HL-60/S4 treated with phorbol 12-myristate 13-acetate at 8.2 ng/mL for 4 days and 3 days (cell line): ENCODE measurements around the gene CCDC88C.

Experiments used
- in situ Hi-C: fragments of 300-500 bp; cut with MboI; formaldehyde crosslinking; loops from 2 replicates; pipeline ENCODE4 v1.15.0; 2022; ENCODE audit warnings: low sequenced_read_pairs

Gene CCDC88C

DNA sequence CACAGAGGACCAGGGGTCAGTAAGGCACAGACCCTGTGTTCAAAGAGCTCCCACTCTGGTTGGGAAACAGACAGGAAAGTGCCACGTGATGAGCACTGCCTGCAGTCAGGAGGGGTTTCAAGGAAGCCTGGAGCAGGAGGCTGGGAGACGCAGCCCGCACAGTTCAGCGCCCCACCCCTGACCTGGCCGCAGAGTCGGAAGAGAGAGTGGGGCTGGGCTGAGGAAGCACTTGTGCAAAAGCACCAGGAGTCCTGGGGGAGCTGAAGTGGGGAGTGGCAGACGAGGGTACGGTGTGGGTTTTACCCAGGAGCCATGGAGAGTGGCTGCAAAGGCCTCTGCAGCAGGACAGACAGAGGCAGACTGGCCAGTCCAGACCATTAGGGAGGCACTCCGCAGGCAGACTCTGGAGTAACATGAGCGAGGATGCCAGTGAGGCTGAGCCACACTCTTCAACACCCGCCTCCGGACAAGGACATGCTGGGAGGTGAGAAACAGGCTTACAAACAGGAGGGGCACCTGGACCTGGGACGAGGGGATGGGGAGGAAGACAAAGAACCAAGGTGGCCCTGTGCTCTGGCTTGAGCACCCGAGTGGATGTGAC is 87.4 kb downstream of the CCDC88C start:
- in situ Hi-C loops: no loop called here

DNA sequence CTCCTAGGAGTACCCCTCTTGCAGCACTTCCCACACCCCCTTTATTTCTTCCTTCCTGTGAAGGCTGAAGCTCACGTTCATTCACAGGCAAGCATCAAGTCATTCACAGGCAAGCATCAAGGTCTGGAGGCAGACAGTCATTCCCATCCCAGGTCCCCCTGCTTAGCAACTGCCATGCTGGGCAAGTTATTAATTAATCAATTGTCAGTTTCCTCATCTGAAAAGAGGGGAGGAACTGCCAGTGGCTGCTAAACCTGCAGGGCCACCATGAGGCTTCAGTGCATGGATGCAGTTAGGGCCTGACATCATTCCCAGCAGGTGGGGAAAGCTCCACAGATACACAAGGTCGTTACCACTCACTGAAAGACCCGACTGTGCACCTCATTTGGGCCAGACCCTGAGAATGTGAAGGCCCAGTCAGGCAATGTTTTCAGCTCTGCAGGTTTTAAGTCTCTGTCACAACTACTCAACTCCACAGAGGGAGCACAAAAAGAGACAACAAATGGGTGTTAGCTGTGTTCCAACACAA is 88.1 kb downstream of the CCDC88C start:
- in situ Hi-C loops: no loop called here

GRCh38 chr14:91328313-91329050 is 89.1 kb downstream of the CCDC88C start:
- in situ Hi-C loops: no loop called here

- in situ Hi-C loops: no loop called here
Observed at GRCh38 chr14:91327661-91328312, 89.8 kb downstream of the CCDC88C start.

GRCh38 chr14:91327250-91327595 is 90.4 kb downstream of the CCDC88C start:
- in situ Hi-C loops: no loop called here

DNA sequence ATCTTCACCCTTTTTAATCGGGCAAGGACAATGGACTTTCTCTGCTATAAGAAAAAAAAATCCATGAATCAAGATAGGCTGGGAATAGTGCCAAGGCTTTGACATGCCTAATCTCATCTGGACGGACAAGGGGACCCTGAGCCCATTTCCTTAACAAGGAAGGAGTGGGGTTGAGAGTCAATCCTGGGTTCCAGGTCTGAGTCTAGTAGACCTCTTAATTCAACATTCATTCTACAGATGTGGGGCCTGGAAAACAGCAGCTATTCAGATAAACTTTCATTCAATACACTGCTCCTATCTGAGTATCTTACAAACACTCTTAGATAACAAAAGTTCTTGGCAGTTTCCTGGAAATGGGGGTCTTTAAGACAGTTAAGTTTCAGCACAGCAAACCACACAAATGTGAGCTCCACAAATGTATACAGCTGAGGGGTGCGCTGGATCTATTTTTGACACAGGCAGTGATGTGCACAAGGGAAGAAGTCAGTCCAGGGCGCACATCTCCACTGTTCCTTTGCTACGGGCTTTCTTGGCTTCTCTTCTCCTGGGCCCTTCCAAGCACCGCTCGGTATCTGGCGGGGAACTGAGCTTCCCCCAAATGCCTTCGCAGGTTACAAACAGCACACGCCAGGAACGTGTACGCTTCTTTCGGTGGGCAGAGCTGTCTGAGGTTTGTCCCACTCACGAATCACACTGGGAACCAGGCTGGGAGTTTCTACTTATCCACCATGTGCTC is 90.9 kb downstream of the CCDC88C start:
- in situ Hi-C loops: no loop called here

GRCh38 chr14:91324606-91325575 is 92.7 kb downstream of the CCDC88C start:
- in situ Hi-C loops: no loop called here

DNA sequence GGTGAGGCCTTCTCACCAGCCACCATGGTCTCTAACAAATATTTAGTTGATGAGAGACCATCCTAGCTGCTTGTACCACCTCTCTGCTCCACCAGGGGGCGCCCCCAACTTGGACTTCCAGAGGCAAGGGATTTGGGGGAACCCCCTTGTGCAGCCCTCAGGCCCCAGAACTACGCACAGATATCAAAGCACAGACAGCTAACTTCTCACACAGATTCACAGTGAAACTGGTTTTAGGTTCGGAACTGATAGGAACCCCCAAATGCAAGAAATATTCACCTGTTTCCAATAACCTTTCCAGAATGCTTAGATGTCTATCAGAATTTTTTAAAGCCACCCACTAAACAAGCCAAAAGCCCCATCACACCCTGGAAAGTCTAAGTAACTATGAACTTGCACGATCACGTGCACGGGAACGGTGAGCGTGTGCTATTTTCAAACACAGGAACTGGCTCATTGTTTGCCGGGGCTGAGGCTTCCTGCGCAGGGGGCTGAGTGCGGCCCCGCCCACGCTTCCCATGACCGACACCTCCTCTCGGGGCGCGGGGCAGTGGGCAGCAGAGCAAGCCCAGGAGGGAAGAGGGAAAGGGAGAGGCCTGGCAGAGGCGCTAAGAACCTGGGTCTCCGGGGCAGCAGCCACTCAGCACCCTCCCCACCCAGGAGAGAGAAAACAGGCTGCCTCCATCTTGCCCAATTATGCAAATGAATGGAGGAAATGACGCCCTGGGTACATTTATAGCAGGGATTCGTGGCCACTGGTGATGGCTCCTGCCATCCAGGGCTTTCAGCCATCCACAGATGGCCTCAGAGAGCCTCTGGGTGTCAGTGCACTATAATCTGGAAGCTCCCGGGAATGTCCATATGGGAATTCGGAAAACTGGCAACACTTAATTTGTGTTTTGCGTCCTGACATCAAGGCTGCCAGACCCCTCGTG is 93.7 kb downstream of the CCDC88C start:
- in situ Hi-C loops: no loop called here

GRCh38 chr14:91323031-91323430 is 94.6 kb downstream of the CCDC88C start:
- in situ Hi-C loops: no loop called here

DNA sequence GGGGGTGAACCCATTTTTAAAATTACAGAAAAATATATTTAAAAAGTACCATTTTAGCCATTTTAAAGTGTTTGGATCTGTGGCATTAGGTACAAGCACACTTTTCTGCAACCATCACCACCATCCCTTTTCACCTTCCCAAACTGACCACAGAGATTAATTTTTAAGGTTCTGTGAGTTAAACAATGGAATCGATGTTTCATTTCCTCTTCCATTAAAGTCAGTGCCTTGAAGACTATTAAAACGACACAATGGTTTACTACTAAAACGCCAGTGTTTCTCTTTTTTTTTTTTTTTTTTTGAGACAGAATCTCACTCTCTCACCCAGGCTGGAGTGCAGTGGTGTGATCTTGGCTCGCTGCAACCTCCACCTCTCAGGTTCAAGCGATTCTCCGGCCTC is 95.0 kb downstream of the CCDC88C start:
- in situ Hi-C loops: no loop called here

GRCh38 chr14:91321131-91321530 is 96.5 kb downstream of the CCDC88C start:
- in situ Hi-C loops: no loop called here

DNA sequence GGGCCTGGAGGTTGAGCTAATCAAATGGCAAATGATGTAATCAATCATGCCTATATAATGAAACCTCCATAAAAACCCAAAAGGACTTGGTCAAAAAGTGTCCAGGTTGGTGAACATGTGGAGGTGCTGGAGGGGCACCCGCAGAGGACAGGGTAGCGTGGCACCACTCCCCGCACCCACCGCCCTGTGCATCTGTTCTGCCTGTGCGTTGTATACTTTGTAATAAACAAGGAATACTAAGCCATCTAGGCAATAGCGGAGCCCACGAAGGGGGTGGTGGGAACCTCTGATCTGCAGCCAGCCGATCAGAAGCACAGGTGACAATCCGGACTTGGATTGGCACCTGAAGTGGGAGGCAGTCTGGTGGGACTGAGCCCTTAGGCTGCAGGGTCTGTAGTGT is 97.4 kb downstream of the CCDC88C start:
- in situ Hi-C loops: no loop called here

DNA sequence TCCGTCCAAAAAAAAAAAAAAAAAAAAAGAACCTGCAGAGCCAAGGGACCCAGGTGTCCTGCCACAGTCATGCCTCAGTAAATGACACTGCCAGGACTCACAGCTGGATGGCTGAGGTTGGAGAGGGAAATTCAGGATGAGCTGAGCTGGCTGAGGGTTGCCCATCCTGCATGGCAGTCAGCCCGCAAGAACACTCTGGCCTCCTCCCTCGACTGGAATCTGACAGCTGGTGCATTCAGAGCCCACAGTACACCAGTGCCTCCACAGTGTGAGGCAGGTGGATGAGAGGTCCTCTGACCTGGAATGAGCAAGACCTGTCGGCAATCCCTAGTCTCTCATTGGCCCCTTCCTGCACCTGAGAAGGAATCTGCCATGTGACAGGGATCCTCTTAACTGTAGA is 98.7 kb downstream of the CCDC88C start:
- in situ Hi-C loops: no loop called here

DNA sequence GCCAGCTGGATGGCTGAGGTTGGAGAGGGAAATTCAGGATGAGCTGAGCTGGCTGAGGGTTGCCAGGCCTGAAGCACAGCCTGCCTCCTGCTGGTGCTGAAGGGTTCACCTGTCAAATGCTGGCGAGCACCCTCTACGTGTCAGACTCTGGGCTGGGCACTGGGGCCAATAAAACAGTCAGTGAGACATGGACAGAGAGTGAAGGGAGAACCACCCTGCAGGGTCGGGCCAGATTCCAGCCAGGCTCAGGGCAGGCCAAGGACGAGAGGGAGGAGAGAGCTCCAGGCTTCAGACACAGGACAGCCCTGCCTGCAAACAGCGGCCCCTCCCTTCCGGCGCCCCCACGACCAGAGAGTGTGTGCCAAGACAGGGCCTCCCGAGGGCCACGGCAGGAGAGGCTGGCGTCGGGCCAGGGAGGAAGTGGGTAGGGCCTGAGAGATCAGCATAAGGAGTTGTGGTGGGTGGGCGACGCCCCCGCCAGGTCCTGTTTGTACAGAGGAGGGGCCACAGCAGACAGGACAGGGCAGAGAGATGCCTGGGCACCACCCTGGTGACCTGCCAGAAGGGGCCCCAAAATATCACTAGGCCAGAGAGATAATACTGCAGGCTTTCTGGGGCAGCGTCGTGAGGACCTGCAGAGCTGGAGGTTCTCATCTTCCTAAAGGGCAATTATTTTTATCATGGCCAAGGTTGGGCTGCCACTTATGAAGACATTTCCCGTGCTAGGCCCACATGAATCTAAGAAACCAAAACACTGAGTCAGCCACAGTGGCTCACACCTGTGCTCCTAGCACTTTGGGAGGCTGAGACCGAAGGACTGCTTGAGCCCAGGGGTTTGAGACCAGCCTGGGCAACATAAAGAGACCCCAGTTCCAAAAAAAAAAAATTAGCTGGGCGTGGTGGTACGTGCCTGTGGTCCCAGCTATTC is 100.0 kb downstream of the CCDC88C start:
- in situ Hi-C loops: no loop called here

DNA sequence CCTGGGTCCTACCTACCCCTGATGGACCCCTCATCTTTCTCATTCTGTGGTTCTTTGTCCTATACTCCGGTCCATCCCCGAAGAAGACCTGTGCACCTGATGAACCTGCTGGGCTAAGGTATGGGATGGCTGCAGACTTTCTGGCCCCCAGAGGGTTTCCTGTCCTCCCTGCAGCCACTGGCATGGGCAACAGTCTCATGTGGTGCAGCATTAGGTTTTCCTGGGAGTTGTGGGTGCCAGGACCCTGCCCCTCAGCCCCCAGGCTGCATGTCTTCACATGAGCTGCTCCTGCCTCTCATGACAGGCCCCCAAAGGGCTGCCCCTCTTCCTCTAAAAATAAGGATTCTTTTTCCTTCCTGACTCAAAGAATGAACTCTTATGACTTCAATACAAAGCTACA is 100.9 kb downstream of the CCDC88C start:
- in situ Hi-C loops: no loop called here

DNA sequence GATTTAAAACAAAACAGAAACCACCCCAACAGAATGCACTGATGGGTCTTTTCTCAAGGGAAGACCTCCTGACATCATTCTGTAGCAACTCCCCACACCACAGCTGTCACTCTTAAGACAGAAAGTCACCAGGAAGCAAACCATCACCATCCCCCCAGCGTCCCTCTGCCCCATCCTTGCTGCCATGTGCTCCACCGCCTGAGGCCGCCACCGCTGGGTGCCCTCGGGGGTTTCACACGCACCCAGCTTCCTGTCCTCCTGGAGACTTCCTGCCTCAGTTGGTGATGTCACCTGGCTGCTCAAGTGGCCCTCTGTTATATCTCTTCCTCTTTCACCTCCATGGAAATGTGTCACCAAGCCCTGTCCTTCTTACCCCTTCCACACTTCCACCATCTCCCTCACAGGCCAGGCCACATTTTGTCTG is 101.8 kb downstream of the CCDC88C start:
- in situ Hi-C loops: no loop called here

GRCh38 chr14:91313852-91314251 is 103.8 kb downstream of the CCDC88C start:
- in situ Hi-C loops: no loop called here
